Midbrain (tissue), 1 donor: ENCODE results near the gene ZMAT5.

ENCODE experiments used
- DNase-seq: peaks from one replicate; lab custom pipeline; 2025; lab: John Stamatoyannopoulos, UW

Gene ZMAT5

DNA sequence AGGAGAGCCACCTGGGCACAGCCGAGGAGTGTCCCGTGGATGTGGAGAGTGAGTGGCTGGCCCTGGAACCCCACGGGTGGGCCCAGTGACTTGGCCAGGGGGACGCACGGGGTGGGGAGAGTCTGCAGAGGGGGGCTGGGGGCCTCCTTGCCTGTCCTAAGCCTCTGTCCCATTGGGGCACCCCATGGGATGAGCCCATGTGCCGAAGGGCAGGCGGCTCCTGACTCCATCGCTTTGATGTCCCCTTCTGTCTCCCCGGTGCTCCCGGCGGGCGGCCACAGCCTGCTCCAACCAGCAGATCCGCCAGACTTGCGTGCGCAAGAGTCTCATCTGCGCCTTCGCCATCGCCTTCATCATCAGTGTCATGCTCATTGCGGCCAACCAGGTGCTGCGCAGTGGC, 37.6 kb downstream of the ZMAT5 start:
- no peak for DNase-seq

DNA sequence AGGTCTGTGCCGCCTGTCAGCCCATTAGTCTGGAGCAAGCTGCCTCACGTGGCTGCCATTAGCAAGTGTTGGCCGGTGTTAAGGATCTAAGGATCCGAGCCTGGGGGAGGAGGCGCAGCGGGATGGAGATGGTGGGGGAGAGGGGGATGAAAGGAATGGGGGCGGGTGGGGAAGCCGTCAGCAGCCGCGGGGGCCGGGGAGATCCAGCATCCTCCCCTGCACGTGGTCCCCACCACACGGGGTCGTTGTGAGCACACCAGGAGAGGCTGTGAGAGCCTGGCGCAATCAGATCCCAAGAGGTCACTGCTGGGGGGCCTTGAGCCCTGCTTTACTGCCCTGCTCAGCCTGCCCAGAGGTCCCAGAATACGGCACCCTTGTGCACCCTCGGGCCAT, 39.7 kb downstream of the ZMAT5 start:
- DNase-seq, result no peak

DNA sequence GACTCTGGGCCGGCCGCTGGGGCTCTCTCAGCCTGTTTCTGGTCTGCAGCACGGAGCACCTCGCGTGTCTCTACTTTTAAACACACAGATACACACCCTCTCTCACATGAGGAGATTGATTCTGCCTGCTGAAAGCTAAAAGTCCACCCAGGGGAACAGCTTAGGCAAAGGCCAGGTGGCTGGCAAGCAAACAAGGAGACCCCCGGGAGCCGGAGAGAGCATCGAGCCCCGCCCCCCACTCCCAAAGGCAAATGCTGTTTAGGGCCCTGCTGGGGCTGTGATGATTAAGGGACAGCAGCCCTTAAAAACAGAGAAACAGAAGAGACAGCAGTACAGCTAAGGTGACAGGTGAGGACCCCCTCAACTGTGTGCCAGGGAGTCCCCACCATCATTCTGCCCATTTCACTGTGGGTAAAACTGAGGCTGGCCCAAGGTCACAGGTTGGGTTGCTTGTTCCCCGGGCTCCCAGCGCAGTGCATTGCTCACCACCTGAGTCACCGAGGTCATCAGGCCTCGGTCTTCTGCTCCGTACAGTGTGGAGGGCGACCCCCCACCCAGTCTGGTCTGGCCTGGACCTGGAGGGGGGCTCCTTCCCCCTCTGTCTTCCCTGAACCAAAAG, 40.2 kb downstream of the ZMAT5 start:
- DNase-seq, result no peak

DNA sequence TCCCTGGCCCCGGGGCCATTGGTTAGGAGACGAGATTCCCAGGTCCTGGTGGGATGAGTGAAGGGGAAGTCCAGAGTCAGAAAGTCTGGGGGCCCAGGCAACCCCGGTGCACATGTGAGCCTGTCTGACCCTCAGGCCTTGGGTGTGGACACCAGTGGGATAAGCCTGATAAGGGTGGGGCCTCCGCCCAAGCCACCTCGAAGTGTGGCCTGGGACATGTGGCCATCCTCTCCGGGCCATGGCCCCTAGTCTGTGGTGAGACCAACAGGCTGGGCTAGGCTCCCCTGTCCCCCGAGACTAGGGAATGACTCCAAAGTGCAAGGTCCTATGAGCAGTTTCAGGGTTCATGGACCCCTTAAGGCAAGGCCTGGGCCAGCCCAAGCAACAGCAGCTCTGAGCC, 40.7 kb downstream of the ZMAT5 start:
- no peak for DNase-seq

GRCh38 chr22:29724843-29725242, 42.0 kb downstream of the ZMAT5 start:
- DNase-seq, result no peak

GRCh38 chr22:29723766-29724165, 43.0 kb downstream of the ZMAT5 start:
- no peak for DNase-seq

- no peak for DNase-seq
Measured at GRCh38 chr22:29722587-29722986, 44.2 kb downstream of the ZMAT5 start.

- no peak for DNase-seq
Measured at GRCh38 chr22:29722151-29722550, 44.7 kb downstream of the ZMAT5 start.

DNA sequence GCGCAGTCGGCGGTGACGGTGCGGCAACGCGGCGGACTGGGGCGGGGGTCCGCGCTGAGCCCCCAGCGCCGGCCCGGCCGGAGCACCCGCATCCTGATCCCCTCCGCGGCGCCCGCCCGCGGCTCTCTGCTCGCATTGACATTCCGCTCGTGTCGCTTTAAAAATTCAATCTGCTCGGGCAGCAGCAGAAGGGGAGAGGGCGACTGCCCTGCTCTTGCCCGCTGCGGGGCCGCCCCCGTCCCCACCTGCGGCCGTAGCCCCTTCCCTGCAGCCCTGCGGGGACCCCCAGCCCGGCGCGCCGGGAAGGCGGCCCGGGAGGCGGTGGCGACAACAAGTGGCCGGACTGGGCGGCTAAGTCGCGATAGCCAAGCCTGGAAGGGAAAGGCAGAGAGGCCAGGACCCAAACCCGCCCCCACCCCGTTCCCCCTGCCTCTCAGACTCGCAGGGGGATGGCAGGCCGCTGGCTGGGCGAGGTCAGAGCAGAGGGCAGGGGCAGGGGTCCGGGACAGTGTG, 45.9 kb downstream of the ZMAT5 start:
- no peak for DNase-seq

DNA sequence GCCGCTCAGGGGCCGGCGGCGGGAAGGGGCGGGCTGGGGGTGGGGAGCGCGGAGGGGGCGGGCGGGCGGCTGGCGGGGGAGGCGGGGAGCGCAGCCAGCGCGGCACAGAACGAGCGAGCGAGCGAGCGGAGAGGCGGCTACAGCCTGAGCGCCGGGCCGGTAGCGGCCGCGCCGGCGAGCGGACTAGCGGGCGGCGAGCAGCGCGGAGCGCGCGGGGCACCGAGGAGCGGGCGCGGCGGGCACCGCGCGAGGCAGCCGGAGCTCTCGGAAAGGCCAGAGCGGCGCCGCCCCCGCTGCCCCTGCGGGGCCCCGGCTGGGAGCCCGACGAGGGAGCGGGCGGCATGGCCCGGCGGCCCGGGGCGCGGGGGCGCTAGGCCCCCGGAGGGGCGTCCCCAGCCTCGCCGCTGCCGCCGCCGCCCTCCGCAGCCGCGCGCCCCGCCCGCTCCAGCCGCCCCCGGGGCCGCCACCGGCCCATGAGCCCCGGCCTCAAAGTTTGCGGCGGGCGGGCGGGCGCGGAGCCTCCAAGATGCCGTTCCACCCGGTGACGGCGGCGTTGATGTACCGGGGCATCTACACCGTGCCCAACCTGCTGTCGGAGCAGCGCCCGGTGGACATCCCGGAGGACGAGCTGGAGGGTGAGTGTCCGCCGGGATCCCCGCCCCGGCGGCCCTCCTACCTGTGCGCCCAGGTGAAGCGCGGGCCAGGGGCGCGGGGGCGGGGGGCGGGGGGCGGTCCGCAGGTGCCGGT, 46.7 kb downstream of the ZMAT5 start, which contains the start of gene CABP7:
Gene CABP7 (plus strand): TSS at position 105 of the 747 bp plus-strand sequence. CDS start 422 bp downstream, at position 527.
- no peak for DNase-seq

GRCh38 chr22:29718949-29719898, 47.6 kb downstream of the ZMAT5 start:
- DNase-seq, result no peak

DNA sequence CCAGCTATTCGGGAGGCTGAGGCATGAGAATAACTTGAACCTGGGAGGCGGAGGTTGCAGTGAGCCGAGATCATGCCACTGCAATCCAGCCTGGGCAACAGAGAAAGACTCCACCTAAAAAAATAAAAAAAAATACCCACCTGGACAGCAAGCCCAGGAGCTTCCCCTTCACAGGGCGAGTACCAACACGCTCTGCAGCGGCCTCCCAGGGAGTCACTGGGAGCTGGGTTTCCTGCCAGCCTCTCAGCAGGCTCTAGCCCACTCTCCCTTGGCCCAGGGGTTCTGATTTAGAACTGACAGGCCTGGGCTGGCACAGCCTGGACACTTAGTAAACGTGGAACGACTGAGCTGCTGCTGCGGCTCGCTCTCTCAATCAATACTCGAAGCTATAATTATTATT, 49.0 kb downstream of the ZMAT5 start:
- no peak for DNase-seq

DNA sequence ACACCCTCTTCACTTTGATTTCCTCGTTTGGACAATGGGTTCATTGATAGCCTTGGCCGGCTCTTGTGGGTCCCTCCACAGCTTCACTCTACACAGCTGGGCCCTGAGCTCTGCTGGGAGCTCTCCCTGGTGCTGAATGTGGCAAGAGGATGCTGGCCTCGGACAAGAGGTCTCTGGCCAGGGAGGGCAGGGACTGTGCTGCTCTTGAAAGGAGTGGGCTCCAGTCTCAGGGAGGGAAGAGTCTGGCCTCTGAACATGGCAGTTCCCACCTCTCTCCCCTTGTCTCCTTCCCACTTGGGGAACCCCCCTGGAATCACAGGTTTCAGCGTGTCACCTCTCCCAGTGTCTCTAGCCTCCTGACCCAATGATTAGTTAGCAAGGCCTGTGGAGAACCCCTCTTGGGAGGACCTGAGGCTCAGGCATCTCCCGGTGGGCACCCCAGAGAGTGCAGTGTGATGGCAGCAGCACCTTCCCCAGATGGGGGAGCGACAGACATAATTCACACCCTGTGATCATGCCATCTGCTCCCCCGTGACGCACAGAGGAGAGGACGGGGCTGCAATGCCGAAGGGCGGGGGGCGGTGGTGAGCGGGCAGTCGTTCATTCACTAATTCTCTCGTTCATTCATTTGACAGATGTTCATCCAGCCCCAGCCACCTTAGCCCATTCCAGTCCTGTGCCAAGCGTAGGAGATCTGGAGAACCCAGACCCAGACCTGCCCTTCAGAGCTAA, 49.8 kb downstream of the ZMAT5 start:
- DNase-seq, result peak; percentile 87

- DNase-seq, result no peak
Measured at GRCh38 chr22:29715705-29716104, 51.1 kb downstream of the ZMAT5 start.

DNA sequence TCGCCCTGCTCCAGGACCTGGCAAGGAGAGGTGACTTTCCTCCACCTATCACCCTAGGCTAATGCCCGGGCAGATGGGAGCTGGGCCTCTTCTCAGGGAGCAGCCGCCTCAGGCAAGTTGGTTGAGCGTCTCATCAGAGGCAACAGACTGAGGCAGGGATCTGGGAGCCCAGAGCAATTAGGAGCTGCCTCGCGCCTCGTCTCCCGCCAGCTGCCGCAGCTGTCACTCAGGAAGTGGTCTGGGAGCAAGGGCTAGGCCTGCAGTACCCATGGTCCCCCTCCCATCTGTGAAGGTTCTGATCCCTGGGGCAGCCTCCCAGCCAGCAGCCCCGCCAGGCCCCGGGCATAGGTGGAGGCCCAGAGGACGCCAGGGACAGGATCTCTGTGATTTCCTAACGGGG, 51.6 kb downstream of the ZMAT5 start:
- no peak for DNase-seq

- DNase-seq, result no peak
Measured at GRCh38 chr22:29713156-29713727, 53.6 kb downstream of the ZMAT5 start.

DNA sequence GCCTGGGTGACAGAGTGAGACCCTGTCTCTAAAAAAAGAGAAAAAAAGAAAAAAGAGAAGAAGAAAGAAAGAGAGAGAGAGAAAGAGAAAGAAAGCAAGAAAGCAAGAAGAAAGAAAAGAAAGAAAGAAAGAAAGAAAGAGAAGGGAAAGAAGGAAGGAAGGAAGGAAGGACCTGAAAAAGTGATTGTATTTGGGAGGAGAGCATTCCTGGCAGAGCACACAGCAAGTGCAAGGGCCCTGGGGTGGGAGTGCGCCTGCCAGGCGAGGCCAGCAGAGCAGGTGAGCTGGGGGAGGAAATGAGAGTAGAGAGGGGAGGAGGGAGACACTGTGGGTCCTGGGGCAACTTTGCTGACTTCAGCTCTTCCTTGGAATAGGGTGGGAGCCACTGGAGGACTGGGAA, 54.7 kb downstream of the ZMAT5 start:
- no peak for DNase-seq

GRCh38 chr22:29710922-29711593, 55.7 kb downstream of the ZMAT5 start:
- DNase-seq, result no peak

DNA sequence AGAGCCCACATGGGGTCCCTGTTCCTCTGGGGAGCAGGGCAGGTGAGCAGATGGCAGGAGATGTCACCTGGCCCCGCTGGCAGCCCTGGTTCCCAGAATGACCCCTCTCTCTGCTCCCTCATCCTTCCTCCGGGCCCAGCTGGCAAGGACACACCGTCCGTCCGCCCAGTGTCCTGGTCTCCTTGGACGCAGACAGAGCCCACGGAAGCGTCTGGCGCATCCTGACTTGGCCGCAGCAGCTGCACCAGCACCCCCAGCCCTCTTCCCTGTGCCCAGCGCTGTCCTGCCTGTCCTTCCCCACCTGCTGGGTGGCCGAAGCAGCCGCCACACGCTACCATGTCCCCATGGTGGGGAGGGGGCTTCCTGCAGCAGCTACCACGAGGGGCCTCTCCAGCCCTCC, 56.6 kb downstream of the ZMAT5 start:
- DNase-seq, result no peak

- DNase-seq, result no peak
Measured at GRCh38 chr22:29707471-29707870, 59.3 kb downstream of the ZMAT5 start.

GRCh38 chr22:29707010-29707409, 59.8 kb downstream of the ZMAT5 start:
- no peak for DNase-seq
